Left ventricle myocardium inferior (tissue), 1 donor: ENCODE results near the gene MAST4. TPM values are rescaled to one million over a fixed set of nuclear protein-coding genes. Genes with fewer than 3 reads are reported as not detected.

Experiments used
- DNase-seq: peaks from one replicate; pipeline ENCODE4 v3.0.0-alpha.2; 2020
- H3K27ac ChIP-seq: fragments of 200-600 bp; replicated peaks from 2 replicates; pipeline ENCODE4 v1.8.0; 2021
- H3K27me3 ChIP-seq: fragments of 200-600 bp; 2 replicates; pipeline ENCODE4 v1.8.0; 2021; ENCODE audit warnings: low read depth
- H3K36me3 ChIP-seq: fragments of 200-600 bp; 2 replicates; pipeline ENCODE4 v1.8.0; 2021
- H3K4me1 ChIP-seq: fragments of 200-600 bp; 2 replicates; pipeline ENCODE4 v1.8.0; 2021
- H3K4me3 ChIP-seq: fragments of 200-600 bp; 2 replicates; pipeline ENCODE4 v1.8.0; 2021; ENCODE audit warnings: mild to moderate bottlenecking, moderate library complexity
- H3K9me3 ChIP-seq: fragments of 200-600 bp; replicated peaks from 2 replicates; pipeline ENCODE4 v1.8.0; 2021
- intact Hi-C: fragments of 100-400 bp; cut with micrococcal nuclease; formaldehyde crosslinking; loops from one replicate; pipeline ENCODE4 v1.11.0; 2022
- total RNA-seq: library from RNA; stranded (reverse); fragmentation: NEBNext Ultra II Directional; extraction: Animal tissue kit (Norgen Biotek cat#: 25700); gene quantifications from one replicate; pipeline ENCODE4 v1.2.1, GENCODE V29; 2021
- TF ChIP-seq, protein P1 (sequence below): fragments of 200-600 bp; IDR thresholded peaks from 2 replicates; pipeline ENCODE4 v1.8.0; 2021; ENCODE audit warnings: antibody characterized with exemption, mild to moderate bottlenecking, borderline replicate concordance
- donor health status: DM: no; HTN: yes; CAD: no; lungs with severe emphysema.

Gene MAST4
- total RNA-seq, 1 donor from 2014 or later, result 55.7 TPM

DNA sequence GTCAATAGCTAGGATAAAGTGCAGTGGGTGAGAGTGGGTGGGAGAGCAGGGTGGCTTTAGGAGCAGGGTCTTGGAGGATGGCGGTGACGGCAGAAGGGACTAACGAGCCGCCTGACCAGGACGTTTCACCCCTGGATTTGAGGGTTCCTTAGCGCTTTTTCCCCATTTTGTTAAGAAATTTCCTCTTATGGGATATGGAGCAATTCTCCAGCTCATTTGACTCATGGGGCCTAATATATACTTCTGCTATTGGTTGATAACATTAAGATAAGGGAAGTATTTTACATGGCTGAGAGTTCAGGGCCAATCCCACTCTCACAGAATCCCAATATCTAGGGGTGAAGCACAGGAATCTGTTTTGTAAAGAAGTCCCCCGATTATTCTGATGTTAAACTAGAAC, 582.8 kb downstream of the MAST4 start:
- Histone ChIP-seq H3K27me3 (no peaks in the 10 kb centered on the region), H3K4me1 (peaks cover 20% of the 10 kb centered on the region), H3K9me3 (peaks cover 9% of the 10 kb centered on the region), H3K27ac (no peak overlapping the region), H3K4me3 (no peak overlapping the region), H3K36me3 (no peaks in the 10 kb centered on the region)
- TF ChIP-seq, protein P1, sequence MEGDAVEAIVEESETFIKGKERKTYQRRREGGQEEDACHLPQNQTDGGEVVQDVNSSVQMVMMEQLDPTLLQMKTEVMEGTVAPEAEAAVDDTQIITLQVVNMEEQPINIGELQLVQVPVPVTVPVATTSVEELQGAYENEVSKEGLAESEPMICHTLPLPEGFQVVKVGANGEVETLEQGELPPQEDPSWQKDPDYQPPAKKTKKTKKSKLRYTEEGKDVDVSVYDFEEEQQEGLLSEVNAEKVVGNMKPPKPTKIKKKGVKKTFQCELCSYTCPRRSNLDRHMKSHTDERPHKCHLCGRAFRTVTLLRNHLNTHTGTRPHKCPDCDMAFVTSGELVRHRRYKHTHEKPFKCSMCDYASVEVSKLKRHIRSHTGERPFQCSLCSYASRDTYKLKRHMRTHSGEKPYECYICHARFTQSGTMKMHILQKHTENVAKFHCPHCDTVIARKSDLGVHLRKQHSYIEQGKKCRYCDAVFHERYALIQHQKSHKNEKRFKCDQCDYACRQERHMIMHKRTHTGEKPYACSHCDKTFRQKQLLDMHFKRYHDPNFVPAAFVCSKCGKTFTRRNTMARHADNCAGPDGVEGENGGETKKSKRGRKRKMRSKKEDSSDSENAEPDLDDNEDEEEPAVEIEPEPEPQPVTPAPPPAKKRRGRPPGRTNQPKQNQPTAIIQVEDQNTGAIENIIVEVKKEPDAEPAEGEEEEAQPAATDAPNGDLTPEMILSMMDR, result no peak
- intact Hi-C loops, result no loop called here
- no peak for DNase-seq

DNA sequence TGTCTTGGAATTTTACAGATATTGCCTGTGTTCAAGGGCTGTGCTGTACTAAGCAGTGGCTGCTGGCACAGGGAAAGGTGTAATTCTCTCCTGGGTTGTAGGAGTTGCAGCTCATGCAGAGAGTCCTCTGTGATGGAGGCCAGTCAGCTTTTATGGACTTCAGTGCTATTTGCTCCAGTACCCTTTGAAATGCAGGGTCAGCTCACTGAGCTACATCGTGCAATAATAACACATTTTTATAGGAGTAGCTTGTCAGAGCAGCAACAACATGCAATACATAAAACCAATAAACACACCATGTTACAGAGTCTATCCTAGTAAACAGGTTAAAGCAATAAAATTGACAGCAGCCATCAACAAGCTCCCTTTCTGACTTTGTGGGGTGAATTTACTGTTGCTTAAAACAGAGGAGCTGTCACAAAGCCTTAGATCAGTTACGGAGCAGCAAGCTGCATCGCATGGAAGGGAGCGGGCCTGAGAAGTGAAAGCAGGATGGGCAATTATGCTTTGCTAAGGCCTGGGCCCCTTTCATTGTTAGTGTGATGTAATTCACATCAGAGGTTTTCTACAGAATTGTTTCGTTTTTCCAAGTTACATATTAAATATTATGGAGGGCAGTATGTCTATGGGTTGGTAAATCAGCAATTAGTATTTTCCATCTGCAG, 583.6 kb downstream of the MAST4 start:
- Histone ChIP-seq H3K27me3 (no peaks in the 10 kb centered on the region), H3K36me3 (no peaks in the 10 kb centered on the region), H3K27ac (no peak overlapping the region), H3K4me3 (no peak overlapping the region), H3K4me1 (peaks cover 20% of the 10 kb centered on the region), H3K9me3 (peaks cover 9% of the 10 kb centered on the region)
- DNase-seq, result no peak
- TF ChIP-seq, protein P1, result no peak
- intact Hi-C loops, result no loop called here

DNA sequence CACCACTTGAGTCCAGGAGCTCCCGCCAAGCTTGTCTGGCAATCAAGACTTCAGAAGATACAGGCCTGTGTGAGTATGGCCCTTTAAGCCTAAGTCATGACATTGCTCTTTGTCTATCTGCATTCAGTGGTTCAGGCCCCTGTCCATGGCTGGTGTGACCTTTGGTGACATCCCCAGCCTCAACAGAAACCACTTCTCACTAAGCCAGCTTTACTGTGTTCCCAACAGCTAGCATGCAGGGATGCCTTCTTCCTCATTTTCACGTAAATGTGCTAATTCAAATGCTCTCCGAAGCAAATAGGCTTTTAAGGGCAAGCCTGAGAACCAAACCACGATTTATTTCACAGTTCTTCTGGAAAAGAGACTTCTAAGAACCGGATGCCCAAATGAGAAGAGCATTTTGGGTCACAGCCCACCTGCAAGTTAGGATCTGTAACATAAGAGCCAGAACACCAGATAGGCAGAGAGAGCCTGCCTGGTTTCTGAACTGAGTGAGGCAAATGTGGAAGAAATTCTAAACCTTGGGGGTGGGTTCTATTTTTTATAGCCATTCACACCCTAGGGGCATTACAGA, 585.5 kb downstream of the MAST4 start:
- H3K36me3 ChIP-seq, result no peaks in the 10 kb centered on the region
- DNase-seq, result no peak
- H3K4me1 ChIP-seq, result peaks cover 20% of the 10 kb centered on the region
- H3K4me3 ChIP-seq, result no peak overlapping the region
- TF ChIP-seq, protein P1, result no peak
- no peaks in the 10 kb centered on the region for H3K27me3 ChIP-seq
- intact Hi-C loops, result no loop called here
- peak overlapping the region; percentile 64 for H3K27ac ChIP-seq
- peaks cover 9% of the 10 kb centered on the region for H3K9me3 ChIP-seq

DNA sequence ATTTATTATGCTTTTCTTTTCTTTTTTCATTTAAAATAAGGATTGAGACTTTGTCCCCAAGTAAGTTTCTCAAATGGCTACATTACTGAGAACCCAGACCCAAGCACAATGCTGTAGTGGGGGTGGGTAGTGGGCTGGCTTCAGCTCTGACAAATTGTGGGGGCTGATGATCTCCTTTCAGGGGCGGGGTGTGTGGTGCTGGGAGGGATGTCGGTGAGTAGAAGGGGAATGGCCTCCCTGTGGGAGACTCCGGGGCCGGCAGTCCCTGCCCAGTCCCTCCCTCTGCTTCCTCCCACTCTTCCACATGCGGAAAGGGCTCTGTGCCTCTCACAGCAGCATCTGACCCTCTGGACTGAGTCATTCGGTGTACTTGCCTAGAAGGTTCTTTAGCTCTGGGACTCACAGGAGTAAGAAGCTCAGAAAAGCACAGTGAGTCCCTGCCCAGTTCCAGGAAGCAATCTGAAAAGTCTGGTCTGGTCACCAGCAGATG, 586.2 kb downstream of the MAST4 start:
- no peaks in the 10 kb centered on the region for H3K27me3 ChIP-seq
- no peak overlapping the region for H3K4me3 ChIP-seq
- peaks cover 20% of the 10 kb centered on the region for H3K4me1 ChIP-seq
- H3K36me3 ChIP-seq, result no peaks in the 10 kb centered on the region
- TF ChIP-seq, protein P1, result no peak
- H3K9me3 ChIP-seq, result peaks cover 3% of the 10 kb centered on the region
- peak overlapping the region; percentile 64 for H3K27ac ChIP-seq
- DNase-seq, result peak; percentile 70
- intact Hi-C loops, result no loop called here

DNA sequence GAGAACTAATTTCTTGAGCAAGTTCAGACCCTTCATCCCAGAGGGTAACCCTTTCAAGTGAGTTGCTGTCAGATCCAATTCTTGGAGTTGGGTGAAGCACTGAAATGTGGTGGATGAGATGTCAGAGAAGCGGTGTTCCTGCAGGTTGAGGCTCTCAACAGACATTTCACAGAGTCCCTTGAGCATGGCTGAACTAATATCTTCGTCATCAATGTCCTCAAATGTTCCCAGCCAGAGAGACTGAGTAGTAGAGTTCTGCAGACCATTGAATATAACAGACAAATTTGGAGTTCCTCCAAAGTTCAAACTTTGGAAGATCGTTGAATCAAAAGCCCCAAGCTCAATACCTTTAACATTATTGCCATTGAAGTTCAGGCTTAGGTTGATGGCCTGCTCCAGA, 587.7 kb downstream of the MAST4 start:
- peaks cover 20% of the 10 kb centered on the region for H3K4me1 ChIP-seq
- no peaks in the 10 kb centered on the region for H3K27me3 ChIP-seq
- peak overlapping the region; percentile 64 for H3K27ac ChIP-seq
- no peaks in the 10 kb centered on the region for H3K36me3 ChIP-seq
- H3K9me3 ChIP-seq, result no peaks in the 10 kb centered on the region
- intact Hi-C loops, result no loop called here
- TF ChIP-seq, protein P1, result no peak
- DNase-seq, result no peak
- H3K4me3 ChIP-seq, result no peak overlapping the region
